HG03520 (cell line): ENCODE measurements around the gene NHEJ1.

Experiments
- ATAC-seq: cut with Tn5 transposase; IDR thresholded peaks from one replicate; pipeline ENCODE4 v1.9.1; 2021; ENCODE audit warnings: mild to moderate bottlenecking, moderate library complexity; ENCODE audit not compliant: unreplicated experiment

The NHEJ1 gene

GRCh38 chr2:219059725-219060682, 100.6 kb downstream of the NHEJ1 start:
- ATAC-seq, result no peak

DNA sequence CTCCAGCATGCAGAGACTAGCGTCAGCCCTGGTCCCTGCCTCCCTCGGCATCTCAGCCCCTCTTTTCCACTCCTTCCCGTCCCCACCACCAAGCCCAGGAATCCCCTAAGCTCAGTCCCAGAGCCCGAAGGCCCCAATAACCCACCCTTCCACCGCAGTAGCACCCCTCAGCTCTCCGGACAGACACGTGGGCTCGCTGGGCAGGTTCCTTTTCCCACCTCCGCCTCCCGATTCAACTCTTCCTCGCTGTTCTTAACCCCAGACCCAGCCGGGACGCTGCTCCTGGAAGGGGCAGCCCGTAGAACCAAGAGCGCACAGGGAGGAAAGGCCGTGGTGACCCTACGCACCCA, 101.3 kb downstream of the NHEJ1 start:
- ATAC-seq, result no peak

- ATAC-seq, result no peak
These were observed 101.9 kb downstream of the NHEJ1 start for GRCh38 chr2:219058541-219059374.

DNA sequence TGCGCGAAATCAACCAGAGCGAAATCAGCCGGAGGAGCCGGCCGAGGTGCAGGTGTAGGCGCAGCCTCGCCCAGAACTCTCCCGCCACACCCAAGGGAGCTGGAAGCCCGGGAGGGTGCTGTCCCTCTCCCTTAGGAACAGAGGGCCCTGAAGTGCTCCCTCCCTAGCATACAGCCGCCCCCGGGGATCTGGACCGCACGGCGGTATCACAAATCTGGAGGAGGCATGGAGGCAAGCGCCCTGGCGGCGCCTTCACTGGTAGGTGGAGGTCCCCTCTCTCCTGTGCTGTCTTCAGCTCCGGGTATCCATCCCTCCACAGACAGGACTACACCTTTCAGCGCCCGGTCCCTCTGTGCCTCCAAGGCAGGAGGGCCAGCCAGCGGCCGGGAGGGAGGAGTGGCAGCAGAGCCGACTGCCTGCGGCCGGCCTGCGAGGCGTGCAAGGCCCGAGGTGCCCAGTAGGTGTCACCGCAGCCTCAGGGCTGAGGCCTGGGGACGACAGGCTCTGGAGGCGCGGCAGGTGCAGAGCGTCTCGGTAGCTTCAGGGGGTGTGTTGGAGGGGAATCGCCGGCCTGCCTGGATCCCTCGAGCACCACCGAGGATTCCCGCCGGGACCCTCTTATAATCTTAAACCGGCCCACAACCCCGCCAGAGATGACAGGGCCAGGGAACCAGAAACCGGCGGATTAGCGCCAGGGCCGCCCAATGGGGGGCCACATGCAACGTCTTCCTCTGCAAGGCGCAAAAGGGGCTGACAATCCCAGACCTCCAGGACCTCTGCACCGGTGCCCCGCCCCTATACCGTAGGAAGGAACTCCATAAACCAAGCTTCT, 102.7 kb downstream of the NHEJ1 start:
- ATAC-seq, result peak; percentile 86

- no peak for ATAC-seq
These were observed 103.5 kb downstream of the NHEJ1 start for GRCh38 chr2:219056896-219057708.

DNA sequence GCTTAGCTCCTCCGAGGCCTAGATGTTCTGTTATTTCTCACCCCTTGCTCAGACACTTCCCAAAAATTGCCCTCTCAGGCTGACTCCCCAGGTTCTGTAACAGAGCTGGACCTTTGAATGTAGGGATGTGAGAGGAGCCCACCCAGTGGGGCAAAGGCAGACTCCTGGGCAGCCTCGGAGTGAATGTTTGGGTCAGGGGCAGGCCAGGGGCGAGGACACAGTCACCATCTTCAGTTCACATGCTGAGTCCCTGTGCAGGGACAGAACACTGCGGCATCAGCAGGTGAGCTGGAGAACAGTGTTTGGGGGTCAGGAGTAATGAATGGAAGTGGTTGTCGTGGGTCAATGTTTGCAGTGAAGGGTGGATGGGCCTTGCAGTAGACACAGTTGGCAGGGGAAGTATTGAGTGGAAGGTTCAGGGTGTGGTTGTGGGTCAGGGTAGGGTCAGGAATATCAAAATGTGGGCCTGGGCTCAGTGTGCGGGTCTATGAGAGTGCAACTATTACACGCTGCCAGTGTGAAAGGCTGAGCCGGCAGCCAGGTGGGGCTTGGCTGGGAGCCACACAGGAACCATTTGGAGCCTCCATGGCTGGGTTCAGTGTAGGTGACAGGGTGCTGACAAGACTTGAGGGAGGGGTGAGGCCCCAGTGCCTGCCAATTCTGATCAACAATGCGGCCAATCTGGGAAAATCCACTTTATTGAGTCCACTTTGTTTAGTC, 104.3 kb downstream of the NHEJ1 start:
- ATAC-seq, result no peak

DNA sequence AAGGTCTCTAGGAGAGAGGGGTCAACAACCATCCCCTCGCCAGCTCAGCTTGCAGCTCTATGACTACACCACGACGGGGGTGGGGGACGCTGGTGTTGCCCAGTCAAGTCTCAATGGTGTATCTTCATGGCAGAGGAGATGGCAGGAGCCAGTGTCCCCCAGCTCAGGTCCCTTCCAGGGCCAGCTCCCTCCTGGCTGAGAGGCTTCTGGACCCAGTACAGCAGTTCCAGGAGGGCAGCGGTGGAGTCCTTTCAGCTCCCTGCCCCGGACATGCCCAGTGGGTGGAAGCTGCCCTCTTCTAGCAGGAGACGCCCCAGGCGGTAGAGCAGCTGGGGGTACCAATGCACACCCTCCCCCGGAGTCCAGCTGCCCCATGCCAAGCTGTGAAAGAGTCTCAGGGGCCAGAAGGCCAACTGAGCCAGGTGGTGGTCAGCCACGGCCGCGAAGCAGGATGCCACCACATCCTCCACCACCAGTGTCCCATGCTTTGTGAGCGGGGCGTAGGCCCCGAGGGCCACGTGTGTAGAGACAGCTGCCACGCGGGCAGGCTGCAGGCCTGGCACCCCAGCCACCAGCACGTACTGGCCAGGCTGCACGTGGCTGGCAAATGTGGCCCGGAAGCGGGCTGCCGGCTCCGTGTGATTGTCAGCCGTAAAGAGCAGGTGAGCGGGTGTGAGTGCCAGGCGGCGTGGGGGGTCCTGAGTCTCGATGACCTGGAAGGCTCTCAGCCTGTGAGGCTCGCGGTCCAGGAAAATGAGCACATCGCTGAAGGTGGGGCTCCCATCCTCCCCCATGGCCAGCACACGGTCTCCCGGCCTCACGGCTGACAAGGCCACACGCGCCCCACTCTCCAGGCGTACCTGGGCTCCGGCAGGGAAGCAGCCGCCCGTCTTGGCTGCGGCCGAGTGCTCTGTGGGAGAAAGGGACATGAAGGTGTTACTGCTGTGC, 105.4 kb downstream of the NHEJ1 start:
- ATAC-seq, result no peak

DNA sequence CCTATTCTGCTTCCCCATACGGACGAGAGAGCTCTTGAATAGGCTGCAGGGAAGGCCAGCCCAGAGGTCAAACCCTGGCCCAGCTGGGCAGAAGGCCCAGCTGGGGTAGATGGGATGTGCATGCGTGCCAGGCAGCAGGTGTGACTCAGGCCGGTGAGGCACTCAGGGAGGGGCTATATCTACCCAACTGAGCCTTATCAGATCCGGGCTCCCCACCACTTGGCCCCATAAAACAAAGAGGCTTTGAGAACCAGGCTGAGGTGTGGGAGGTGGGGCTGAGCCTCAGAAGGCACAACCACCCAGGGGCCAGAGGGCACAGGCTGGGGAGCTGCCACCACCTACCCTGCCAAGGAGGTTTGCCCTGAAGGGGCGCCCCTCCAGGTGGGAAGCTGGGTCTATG, 111.3 kb downstream of the NHEJ1 start:
- no peak for ATAC-seq

- ATAC-seq, result no peak
These were observed 114.6 kb downstream of the NHEJ1 start for GRCh38 chr2:219045937-219046550.

DNA sequence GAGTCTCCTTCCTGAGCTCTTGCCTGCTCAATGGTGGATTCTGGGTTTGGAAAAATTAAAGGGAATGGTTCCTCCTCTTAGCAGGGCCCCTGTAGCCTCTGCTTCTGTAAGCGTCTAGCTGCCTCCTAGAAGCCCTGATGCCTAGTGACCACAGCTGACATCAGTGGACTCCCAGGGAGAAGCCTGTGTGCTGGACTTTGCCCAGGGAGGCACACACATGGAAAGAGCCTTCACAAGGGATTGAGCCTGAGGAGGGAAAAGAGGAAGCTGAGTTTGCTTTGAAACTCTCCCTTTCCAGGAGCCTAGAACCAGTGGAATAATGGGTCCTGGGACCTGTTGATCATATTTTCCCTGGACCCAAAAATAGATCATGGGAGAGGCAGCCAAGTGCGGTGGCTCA, 117.9 kb downstream of the NHEJ1 start:
- ATAC-seq, result no peak

- ATAC-seq, result no peak
These were observed 118.5 kb downstream of the NHEJ1 start for GRCh38 chr2:219042157-219042556.

- no peak for ATAC-seq
These were observed 119.4 kb downstream of the NHEJ1 start, which contains the start of gene CFAP65 for GRCh38 chr2:219041252-219041651. TSS of gene CFAP65 (minus strand) at chr2:219041516. CDS start at chr2:219039048, 2,468 bp downstream.

DNA sequence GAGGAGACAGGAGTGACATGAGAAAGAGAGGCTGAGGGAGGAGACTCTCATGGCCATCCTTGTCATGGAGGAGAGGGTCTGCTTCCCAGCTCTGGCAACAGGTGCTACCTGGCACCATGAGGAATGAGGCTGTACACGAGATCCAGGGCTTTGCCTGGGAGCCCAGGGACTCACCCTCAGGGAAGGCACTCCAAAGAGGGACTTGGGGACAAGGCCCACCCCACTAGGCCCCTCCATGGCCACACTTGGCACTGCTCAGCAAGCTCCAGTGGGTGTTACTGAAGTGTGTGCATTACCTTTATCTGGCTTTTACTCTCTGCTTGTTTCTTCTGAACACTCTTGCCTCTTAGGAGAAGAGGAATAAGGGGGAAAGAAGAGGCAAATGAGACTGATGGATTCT, 122.0 kb downstream of the NHEJ1 start:
- no peak for ATAC-seq

DNA sequence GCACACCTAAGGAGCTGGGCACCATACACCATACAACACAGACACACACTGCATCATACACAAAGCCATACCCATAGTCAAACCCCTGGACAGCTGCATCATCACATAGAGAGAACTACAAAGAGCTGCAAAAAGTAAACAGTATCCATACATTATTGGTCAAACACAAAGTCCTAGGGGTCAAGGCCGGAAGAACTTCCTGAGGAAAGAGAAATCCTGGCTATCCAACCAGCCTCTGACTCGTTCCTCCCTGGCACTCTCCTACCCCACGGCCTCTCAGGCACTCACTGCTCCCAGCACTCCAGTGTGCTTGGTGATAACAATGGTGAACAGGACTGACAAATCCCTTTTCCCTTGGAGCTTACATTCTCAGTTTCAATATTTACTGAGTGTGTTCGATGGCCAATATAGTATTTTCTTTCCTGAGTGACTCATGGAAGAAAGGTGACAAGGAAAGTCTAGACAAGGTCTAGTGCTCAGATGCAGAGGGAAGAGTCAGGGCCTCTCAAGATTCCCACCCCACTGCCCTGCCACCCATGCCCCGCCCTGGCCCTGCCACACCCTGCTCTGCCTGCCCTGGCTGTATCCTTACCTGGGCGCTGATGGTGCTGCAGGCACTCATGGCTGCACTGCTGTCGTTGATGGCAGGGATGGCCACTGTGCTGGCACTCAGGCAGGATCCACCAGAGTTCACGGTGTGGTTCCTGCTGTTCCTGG, 122.7 kb downstream of the NHEJ1 start:
- no peak for ATAC-seq

GRCh38 chr2:219035942-219036341, 124.7 kb downstream of the NHEJ1 start:
- no peak for ATAC-seq

DNA sequence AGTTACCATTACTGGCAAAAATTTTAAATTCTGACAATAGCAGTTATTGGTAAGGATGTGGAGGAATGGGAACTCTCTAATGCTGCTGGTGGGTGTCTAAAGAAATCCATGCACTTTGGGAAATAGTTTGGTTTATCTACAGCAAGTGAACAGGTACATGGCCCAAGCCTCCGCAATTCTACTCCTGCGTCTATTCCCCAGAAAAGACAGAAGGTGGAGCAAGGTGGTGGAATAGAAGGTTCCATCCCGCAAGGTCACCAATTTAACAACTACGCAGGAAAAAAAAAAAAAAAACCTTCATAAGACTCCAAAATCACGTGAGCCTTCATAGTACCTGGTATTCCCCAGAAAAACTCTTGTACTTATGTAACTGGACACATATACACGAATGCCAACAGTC, 125.8 kb downstream of the NHEJ1 start:
- no peak for ATAC-seq

DNA sequence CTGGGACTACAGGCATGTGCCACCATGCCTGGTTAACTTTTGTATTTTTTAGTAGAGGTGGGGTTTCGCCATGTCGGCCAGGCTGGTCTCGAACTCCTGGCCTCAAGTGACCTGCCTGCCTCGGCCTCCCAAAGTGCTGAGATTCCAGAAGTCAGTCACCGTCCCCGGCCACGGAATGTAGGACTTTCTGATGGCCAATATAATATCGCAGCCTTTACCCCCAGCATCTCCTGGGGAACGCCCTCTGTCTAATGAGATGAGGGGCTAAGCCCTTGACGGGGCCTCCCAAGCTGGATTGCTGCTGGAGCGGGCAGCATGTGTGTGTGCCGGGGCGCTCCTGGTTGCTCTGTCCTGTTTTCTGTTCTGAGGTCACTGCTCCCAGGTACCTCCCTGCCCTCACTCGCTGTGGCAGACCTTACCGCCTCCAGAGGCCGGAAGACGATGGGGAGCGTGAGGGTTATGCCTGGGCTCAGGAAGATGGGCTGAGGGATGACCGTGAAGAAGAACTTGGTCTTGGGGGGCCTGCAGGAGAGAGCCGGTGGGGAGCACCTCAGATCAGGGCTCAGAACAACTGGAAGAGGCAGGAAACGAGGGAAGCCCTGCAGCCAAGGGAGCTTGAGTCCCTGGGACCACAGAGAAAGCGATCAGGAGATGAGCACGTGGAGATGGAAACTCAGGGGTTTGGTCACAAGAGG, 128.4 kb downstream of the NHEJ1 start:
- ATAC-seq, result no peak
